GM20431 (cell line): ENCODE measurements around the gene UBA6.
"Not testable (repeated sequence)": the region's sequence is repeated elsewhere in the genome, so short reads cannot be mapped to it uniquely, and the experiment has no call there.

Experiments
- in situ Hi-C: fragments of 300-500 bp; cut with MseI, MboI; formaldehyde crosslinking; loops from one replicate; pipeline ENCODE4 v1.15.0; 2020; ENCODE audit warnings: low sequenced_read_pairs; ENCODE audit not compliant: unreplicated experiment

UBA6 gene

DNA sequence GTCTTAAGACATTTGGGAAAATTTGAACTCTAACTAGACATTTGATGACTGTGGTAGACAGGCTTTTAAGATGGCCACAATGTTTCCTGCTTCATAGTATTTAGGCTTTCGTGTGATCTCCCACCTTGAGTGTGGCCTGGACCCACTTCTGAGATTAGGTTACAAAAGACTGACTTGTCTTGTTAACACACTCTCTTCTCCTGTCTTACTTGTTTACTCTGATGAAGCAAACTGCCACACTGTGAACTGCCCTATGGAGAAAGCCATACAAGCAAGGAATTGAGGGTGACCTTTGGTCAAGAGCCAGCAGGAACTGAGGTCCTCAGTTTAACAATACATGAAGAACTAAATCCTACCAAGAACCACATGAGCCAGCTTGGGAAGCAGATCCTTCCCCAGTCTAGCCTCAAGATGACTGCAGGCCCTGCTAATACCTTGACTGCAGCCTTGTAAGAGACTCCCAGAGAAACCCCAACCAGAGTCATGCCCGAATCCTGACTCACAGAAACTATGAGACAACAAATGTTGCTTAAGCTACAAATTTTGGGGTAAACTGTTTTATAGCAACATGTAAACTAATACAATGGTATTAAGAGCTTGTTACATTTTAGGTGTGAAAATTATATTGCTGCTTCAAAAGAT lies 20.3 kb downstream of the UBA6 start:
- in situ Hi-C loops = no loop called here

- in situ Hi-C loops = no loop called here
These were observed 22.3 kb downstream of the UBA6 start for GRCh38 chr4:67678612-67679011.

DNA sequence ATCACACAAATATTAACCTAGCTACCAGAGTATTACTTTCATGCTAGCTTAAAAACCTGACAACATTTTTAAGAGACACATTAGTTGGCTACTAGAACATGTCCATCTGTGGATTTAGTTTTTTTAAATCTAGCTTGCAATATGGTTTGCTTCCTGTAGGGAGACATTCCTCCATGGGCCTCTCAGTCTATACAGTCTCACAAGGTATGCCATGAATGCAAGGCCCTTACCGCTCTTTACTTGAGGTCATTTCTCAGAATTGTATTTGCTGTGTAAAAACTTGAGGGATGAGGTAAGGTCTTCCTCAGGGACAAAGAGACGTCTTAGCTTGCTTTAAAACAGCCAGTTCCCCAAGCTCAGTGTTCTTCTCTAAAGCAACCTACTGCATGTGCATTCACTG lies 26.9 kb downstream of the UBA6 start:
- in situ Hi-C loops = no loop called here

GRCh38 chr4:67668315-67668714 lies 32.6 kb downstream of the UBA6 start:
- in situ Hi-C loops = no loop called here

DNA sequence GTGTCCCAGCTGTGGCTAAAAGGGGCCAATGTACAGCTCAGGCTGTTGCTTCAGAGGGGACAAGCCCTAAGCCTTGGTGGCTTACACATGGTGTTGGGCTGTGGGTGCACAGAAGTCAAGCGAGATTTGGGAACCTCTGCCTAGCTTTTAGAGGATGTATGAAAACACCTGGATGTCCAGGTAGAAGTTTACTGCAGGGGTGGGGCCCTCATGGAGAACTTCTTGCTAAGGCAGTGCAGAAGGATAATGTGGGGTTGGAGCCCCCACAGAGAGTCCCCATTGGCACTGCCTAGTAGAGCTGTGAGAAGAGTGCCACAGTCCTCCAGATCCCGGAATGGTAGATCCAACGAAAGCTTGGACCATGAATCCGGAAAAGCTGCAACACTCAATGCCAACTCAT lies 40.5 kb downstream of the UBA6 start:
- in situ Hi-C loops = no loop called here

GRCh38 chr4:67659065-67659464 lies 41.9 kb downstream of the UBA6 start:
- in situ Hi-C loops = no loop called here

GRCh38 chr4:67658302-67658701 lies 42.7 kb downstream of the UBA6 start:
- in situ Hi-C loops = no loop called here

DNA sequence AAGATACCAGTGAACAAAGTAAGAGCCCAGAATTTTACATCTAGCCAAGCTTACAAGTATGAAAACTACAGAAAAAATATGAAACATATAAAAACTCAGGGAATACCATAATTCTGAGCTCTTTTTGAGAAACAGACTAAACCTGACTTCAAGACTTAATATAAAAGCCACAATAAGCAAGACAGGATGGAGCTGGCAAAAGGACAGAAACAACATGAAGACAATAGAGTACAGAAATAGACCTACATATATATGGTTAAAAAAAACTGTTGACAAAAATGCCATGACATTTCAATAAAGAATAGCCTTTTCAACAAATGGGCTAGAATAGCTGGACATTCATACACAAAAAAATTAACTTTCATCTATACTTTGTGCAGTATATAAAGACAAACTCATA lies 49.4 kb downstream of the UBA6 start:
- in situ Hi-C loops = no loop called here

DNA sequence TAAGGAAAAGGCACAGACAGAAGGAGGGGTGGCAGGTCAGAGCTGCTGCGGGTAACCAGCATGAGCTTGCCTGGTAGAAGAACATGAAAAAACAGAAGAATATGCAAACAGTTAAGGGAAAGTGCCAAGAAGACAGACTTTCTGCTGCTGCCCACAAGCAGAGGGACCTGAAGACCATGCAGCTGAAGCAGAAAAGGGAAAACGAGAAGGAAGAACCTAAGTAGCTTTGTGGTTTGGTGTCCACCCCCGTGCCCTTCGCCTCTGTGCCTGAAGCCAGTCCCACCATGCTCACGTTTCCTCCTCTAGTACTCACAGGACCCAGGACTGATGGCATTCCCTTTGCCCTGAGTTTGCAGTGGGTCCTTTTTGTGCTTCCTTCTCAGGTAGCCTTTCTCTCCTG lies 62.8 kb downstream of the UBA6 start:
- in situ Hi-C loops = no loop called here

DNA sequence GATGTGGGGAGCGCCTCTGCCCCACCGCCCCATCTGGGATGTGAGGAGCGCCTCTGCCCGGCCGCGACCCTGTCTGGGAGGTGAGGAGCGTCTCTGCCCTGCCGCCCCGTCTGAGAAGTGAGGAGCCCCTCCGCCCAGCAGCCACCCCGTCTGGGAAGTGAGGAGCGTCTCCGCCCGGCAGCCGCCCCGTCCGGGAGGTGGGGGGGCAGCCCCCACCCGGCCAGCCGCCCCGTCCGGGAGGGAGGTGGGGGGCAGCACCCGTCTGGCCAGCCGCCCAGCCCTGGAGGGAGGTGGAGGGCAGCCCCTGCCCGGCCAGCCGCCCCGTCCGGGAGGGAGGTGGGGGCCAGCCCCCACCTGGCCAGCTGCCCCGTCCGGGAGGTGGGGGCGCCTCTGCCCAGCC lies 64.0 kb downstream of the UBA6 start:
- in situ Hi-C loops = not testable (repeated sequence)

DNA sequence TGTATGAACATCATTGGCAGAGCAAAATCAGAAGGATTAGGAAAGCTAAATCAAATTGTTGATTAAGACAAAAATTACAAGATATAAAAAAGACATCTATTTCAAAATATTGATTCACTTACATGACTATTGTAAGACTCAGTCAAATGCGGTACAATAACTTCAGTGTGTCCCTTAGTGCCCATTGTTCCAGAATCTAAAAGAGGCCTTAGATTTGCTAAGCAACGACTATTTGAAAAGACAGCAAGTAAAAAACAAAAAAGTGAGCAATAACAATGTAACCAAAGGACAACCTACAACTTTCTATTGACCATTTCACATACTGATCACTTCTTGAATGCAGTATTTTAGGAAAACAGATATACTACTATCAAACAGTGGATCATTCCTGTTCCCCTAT lies 65.6 kb downstream of the UBA6 start:
- in situ Hi-C loops = no loop called here

DNA sequence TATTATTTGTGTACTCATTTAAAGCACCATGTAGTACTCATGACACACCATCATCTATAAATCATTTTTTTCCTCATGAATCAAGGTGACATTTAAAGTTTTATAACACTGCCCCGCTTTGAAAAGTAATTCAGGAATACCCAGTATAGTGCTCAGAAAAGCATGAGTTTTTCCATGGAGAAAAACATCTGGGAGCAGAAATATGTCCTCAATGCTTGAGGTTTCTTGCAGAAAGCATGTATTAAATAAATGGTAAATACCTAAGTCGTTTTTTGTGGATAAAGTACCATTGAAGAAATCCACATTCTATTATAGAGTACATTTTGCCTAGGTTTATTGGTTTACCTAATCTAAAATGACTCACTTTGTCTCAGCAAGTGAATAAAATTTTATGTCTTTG lies 66.2 kb downstream of the UBA6 start:
- in situ Hi-C loops = no loop called here

DNA sequence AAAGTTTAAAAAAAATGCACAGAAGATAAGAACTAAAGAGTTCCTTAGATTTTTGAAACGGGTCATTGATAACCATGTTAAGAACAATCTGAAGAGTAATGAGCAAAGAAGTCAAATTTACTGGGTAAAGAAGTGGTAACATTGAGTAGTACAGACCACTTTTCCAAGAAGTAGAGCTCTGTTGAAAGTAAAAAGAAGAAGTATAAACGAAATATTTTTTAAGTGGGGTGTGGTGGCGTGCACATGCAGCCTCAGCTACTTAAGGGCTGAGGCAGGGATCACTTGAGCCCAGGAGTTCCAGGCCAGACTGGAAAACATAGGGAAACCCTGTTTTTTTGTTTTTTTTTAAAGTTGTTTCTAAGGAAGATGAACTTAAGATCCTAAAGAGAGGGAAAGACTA lies 68.5 kb downstream of the UBA6 start:
- in situ Hi-C loops = no loop called here

GRCh38 chr4:67624939-67625338 lies 76.0 kb downstream of the UBA6 start:
- in situ Hi-C loops = no loop called here

DNA sequence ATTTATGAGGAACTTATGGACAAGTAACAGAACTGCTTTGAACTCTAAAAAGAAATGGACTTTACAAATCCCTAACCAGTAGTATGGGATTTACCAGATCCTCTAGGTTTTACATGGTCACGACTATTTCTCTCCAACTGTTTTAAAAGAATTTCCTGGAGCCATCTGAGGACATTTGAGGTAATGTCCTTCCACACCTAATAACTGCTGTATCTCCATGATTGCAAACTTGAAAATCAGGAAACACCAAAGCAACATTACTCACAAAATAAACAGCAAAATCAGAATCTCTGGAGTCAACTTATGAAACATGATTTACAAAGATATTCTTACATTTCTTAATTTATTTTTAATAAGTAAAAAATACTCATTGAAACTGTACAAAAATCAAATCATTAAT lies 84.5 kb downstream of the UBA6 start:
- in situ Hi-C loops = no loop called here

GRCh38 chr4:67615119-67615518 lies 85.8 kb downstream of the UBA6 start:
- in situ Hi-C loops = no loop called here

- in situ Hi-C loops = no loop called here
These were observed 86.8 kb downstream of the UBA6 start for GRCh38 chr4:67614186-67614585.

DNA sequence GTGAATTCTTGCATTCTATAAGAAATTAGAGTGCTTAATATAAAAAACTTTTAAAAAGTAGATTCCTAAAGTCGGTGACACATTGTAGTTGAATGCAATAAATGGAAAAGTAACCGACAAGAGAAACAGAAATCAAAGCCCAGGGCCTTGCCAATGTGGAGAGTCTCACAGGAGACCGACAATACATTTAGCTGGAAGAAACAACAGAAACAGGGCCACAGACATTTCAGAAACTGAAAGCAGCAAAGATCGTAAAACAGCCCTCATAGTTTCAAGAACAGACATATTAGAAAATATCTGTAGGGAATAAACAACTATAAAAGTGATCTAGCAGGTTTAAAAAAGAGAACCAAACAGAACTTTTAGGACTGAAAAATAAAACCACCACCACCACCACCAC lies 92.9 kb downstream of the UBA6 start:
- in situ Hi-C loops = no loop called here

DNA sequence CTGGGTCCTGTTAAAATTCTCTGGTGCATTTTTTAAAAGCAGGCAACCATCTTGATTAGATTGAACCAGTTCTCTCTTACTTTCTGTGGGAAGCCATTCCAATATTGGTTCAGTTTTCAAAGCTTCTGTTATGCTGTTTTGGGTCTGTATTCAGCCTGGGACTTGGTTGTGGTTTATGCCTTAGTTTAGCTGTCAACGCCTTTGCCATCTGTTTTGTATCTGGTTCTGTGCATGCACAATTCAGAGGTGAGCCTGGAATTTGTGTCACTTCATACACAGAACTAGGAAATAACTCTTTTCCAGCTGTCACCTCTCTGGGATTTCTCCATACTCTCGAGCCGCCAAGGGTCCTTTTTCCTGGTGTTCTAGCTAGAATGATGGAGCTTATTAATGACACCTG lies 96.2 kb downstream of the UBA6 start:
- in situ Hi-C loops = no loop called here

DNA sequence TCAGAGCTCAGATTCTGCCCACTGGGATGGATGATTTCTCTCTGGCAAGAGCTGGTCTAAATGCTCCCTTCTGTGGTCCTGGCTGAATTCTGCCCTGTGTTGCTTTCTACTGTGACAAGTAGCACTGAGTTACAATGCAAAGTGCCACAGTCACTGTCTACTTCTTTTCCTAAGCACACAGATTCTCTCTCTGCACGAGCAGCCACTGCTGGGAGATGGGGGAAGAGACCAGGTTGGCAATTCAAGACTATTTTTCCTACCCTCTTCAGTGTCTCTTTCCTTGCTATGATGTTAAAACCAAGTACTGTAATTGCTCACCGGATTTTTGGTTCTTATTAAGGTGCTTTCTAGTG lies 97.0 kb downstream of the UBA6 start:
- in situ Hi-C loops = no loop called here

DNA sequence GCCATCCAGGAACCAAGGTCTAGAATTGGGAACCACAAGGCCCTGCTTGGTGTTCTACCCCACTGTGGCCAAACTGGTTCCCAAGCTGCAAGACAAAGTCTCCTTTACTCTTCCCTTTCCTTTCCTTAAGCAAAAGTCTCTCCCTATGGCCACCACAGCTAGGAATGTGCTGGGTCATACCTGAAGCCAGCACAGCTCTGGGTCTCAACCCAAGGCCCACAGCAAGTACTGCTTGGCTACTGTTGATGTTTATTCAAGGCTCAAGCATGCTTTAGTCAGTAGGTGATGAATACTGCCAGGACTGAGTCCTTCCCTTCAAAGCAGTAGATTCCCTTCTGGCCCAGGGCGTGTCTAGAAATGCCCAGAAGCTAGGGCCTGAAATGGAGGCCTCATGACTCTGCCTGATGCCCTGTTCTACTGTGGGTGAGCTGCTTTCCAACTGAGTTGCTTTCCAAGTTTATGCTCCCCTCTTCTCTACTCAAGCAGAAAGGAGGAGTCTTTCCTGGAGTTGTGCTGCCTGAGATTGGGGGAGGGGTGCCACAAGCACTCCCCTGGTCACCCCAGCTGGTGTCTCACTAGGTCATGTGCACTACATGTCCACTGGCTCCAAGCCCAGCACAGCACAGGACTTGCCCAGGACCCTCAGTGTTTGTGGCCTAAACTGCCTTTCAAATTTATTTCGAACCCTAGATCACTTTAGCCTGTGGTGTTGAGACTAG lies 97.5 kb downstream of the UBA6 start:
- in situ Hi-C loops = no loop called here

DNA sequence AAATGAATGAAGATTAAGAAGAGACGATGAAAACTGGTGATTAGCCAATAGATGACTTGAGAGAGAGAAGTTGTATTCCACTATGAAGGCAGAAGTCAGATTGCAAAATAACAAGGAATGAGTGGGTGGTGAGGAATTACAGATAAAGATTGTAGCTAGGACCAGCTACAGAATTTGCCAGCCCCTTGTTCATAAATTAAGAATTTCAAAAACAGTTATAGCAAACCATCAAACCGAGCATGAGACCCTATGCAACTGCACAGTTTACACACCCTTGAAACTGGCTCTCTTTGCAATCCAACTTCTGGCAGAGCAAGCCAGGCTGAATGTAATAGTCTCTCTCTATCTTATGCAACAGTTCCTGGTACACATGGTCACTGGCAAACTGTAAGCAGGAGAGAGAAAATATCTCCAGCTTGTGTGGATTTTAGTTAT lies 107.2 kb downstream of the UBA6 start:
- in situ Hi-C loops = no loop called here
